Activated T-helper 2 cell treated with anti-CD3 and anti-CD28 coated beads, Interferon-gamma antibody, Interleukin-2, Interleukin-4, amounts not matched to agents 10 μg/mL and 5 μg/mL and 100 μg/mL, durations not matched to agents 14 hours and 24 hours and 36 hours (primary cell): ENCODE measurements around the gene PLA2G15. TPM values are rescaled to one million over a fixed set of nuclear protein-coding genes. Genes with fewer than 3 reads are reported as not detected.

ENCODE experiments used
- DNase-seq: peaks from one replicate; pipeline ENCODE4 v3.0.0; 2021; ENCODE audit warnings: low spot score
- H3K27ac Mint-ChIP-seq: one replicate; pipeline ENCODE4 v1.8.0; 2021; ENCODE audit warnings: mixed read lengths
- H3K27me3 Mint-ChIP-seq: one replicate; pipeline ENCODE4 v1.8.0; 2021; ENCODE audit warnings: low read depth, mixed read lengths
- H3K36me3 Mint-ChIP-seq: one replicate; pipeline ENCODE4 v1.8.0; 2021; ENCODE audit warnings: low read depth, mixed read lengths
- H3K4me1 Mint-ChIP-seq: one replicate; pipeline ENCODE4 v1.8.0; 2021; ENCODE audit warnings: low read depth, mixed read lengths
- H3K4me3 Mint-ChIP-seq: one replicate; pipeline ENCODE4 v1.8.0; 2021; ENCODE audit warnings: low read depth, mild to moderate bottlenecking, moderate library complexity, mixed read lengths
- H3K9me3 Mint-ChIP-seq: one replicate; pipeline ENCODE4 v1.8.0; 2021; ENCODE audit warnings: mixed read lengths
- intact Hi-C: fragments of 100-400 bp; cut with micrococcal nuclease; formaldehyde crosslinking; loops from one replicate; pipeline ENCODE4 v1.15.1; 2023
- total RNA-seq: library from RNA; stranded (reverse); gene quantifications from 2 replicates; pipeline ENCODE4 v1.2.3, GENCODE V29; 2022

The PLA2G15 gene
- total RNA-seq, 1 donor from 2014 or later: 9.0 TPM

DNA sequence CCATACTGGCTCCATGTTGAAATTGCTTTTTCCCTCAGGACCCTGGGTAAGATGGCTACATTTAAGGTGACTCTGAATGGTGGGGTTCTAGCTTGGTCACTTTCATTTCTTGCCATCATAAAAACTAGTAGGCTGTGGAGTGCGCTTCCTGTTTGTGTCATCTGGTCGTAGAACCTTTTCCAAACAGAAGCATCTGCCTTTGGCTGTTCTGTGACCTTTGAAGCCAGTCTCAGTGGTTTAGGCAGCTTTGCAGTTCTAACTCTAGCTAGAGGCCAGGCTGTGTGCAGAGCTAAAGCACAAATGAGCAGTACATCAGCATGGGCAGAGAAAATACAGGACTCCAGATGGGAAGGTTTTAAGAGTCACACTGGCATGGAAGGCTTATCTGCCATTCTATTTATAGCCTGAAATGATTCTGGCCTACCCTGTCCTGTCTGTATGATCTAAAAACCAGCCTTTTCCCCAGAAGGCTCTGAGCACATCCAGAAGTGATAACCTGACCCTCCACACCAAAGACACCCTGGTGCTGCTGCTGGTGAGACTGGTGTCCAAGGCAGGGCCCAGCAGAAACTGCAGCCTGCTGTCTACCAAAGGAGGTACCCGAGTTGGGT, 17.9 kb upstream of the PLA2G15 start:
- DNase-seq: no peak
- intact Hi-C loops: loop anchor here (1.0 kb wide), 1 partner anchor 133 kb away; no protein-coding TSS in a partner anchor
- Mint-ChIP-seq H3K36me3 (peaks cover 45% of the 10 kb centered on the region), H3K4me1 (peaks cover 39% of the 10 kb centered on the region), H3K4me3 (peak overlapping the region; percentile 22), H3K27me3 (no peaks in the 10 kb centered on the region), H3K9me3 (no peaks in the 10 kb centered on the region), H3K27ac (peak overlapping the region; percentile 85)

DNA sequence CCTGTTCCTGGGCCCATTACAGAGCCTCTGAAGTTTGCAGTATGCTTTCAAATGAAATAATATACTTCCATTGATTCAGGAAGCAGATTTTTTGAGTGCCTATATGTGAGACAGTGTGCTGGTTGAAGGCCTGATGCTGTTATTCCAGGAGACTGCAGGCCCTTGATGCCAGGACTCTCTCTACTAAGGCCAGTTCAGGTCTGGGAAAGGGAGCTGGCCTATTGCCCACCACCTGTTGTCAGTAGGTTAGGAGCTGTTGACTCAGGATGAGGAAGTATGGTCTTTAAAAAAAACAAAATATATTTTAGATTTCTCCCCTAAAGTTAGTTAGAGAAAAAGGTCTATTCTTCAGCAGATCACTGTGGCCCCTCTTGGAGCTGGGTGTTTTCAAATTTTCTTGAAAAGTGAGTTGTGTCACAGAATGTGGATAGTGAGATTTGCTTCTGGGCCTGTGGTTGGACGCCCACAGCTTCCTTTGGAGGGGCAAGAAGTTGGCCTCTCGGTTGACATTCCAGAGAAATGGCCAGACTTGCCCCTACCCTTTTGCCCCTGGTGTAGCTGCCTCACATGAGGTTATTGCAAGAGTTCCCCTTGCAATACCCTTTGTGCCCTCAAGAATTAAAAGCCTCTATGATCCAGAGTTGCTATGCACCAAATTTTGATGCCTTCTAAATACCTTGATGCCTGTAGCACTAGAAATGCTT, 17.2 kb upstream of the PLA2G15 start:
- H3K27ac Mint-ChIP-seq: peak overlapping the region; percentile 85
- no peaks in the 10 kb centered on the region for H3K9me3 Mint-ChIP-seq
- intact Hi-C loops: loop anchor here (1.0 kb wide), 1 partner anchor 134 kb away; no protein-coding TSS in a partner anchor
- DNase-seq: no peak
- H3K27me3 Mint-ChIP-seq: no peaks in the 10 kb centered on the region
- peaks cover 39% of the 10 kb centered on the region for H3K36me3 Mint-ChIP-seq
- H3K4me1 Mint-ChIP-seq: peaks cover 43% of the 10 kb centered on the region
- H3K4me3 Mint-ChIP-seq: no peak overlapping the region

DNA sequence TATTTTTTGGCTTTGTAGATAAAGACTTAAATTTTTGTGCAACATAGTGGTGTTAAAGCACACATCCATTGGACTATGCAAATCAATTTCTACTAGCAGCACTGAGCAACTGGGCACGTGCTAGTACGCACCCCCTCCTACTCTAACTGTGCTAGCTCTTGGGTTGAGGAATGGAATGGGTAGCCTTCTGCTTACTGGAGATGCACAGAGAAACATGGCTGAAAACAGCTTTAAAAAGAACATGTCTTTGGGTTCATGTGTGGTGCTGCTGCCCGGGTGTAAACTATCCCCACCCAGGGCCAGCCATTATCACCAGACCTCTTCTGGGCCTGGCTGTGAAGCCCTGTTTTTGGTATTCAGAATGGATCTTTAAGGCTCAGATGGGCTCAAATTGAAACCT, 16.5 kb upstream of the PLA2G15 start:
- intact Hi-C loops: no loop called here
- Mint-ChIP-seq H3K4me1 (peaks cover 46% of the 10 kb centered on the region), H3K4me3 (no peak overlapping the region), H3K36me3 (peaks cover 39% of the 10 kb centered on the region), H3K27me3 (no peaks in the 10 kb centered on the region), H3K9me3 (no peaks in the 10 kb centered on the region), H3K27ac (no peak overlapping the region)
- DNase-seq: no peak

DNA sequence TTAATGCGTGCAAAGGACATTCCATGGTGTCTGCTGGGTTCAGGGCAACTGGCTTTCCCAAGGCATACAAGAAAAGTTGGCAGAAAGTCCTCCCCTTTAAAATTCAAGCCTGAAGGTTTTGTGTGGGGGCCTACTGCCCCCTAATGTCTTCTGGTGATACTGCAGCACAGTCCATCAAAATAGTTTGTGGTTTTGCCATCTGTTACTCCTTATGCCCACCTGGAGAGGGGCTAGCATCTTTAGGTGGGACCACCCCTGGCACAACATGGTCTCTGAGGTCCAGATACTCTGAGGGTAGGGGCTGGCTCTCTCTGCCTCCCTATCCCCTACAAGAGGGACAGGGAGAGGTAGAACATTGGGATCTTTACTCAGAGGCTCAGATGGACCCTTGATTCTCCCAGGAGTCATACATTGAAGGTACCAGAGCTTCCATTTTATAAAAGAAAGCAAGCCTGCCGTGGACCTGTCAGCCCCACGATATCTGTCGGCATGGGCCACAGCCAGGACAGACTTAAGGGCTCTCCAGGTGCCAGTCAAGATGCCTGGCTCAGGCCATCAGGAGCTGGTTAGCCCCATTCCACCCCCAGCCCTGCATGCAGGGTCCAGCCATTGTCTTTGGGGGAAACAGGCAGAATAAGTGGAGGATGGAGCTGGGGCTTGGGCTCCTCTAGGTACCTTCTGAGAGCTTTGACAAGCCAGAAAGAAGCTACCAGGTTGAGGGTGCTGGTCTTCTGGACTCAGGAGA, 15.6 kb upstream of the PLA2G15 start:
- intact Hi-C loops: no loop called here
- Mint-ChIP-seq H3K4me3 (no peak overlapping the region), H3K27me3 (no peaks in the 10 kb centered on the region), H3K9me3 (no peaks in the 10 kb centered on the region), H3K36me3 (peaks cover 39% of the 10 kb centered on the region), H3K4me1 (peaks cover 47% of the 10 kb centered on the region), H3K27ac (peak overlapping the region; percentile 64)
- DNase-seq: no peak

DNA sequence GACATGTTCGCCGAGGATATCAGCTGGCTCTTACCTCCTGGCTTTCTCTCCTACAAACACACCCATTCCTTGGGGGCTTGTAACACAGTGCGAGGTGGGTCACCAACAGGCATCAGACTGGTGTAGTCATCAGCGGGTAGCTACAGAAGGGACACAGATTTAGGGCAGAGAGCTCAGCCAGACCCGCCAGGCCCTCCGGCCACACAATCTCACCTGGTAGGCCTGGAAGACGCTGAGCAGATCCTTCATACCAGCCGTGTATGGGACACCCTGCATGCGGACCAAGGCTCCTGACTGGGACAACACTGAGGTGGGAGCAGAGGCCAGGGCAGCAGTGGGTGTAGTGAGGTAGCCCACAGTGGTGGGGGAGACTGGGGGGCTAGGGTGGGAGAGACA, 15.0 kb upstream of the PLA2G15 start:
- H3K4me3 Mint-ChIP-seq: no peak overlapping the region
- H3K9me3 Mint-ChIP-seq: no peaks in the 10 kb centered on the region
- no peaks in the 10 kb centered on the region for H3K27me3 Mint-ChIP-seq
- intact Hi-C loops: no loop called here
- no peak overlapping the region for H3K27ac Mint-ChIP-seq
- peaks cover 37% of the 10 kb centered on the region for H3K36me3 Mint-ChIP-seq
- no peak for DNase-seq
- H3K4me1 Mint-ChIP-seq: peaks cover 49% of the 10 kb centered on the region

DNA sequence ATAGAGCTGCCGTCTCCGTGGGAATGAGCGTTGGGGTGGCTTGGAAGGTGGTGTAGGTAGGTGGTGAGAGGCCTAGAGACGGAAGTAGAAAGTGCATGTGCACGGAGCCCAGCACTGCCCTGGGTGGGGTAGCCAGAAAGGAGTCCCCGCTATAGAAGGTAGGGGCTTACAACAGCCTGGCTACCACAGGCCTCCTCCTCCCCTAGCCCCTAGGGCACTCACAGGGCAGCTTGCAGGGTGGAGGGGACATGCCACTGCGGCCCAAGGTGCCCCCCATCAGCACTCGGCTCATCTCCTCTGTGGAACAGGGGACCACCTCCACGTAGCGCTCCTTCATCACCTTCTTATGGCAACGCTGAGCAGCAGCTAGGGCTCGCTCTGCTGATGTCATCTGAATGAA, 14.2 kb upstream of the PLA2G15 start:
- peaks cover 41% of the 10 kb centered on the region for H3K4me1 Mint-ChIP-seq
- H3K27ac Mint-ChIP-seq: no peak overlapping the region
- DNase-seq: no peak
- H3K36me3 Mint-ChIP-seq: peaks cover 30% of the 10 kb centered on the region
- intact Hi-C loops: no loop called here
- H3K9me3 Mint-ChIP-seq: no peaks in the 10 kb centered on the region
- H3K27me3 Mint-ChIP-seq: no peaks in the 10 kb centered on the region
- no peak overlapping the region for H3K4me3 Mint-ChIP-seq

DNA sequence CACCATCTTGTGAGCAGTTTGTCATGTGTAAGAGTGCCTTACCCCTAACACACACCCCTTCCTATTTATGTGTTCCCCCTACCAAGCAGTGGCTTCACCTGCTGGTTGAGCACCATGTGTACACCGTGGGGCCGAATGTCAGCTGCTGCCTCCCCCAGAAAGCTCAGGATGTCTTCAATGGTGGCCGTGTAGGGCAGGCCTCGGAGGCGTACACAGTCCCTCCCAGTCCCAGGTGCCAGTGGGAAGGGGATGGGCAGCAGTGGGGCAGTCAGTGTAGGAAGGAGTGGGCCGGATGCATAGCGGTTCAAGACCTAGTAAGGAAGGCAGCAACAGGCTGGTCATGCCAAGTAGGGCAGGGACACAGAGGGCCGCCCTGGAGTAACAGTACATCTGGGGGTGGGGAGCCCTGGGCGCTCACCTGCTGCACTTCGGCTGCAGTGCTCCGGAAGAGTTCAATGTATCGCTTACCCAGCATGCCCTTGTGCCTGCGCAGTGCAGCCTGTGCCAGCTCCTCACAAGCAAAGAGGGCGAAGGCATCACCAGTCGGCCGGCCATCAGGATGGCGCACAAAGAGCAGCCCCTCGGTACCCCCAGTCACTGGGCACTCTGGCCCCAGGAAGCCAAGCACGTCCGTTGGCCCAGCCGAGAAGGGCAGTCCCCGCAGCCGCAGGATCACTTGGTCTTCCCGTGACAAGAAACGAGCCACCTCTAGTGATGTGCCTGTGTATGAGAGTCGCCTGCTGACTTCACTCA, 13.6 kb upstream of the PLA2G15 start:
- peaks cover 28% of the 10 kb centered on the region for H3K36me3 Mint-ChIP-seq
- no peak for DNase-seq
- peak overlapping the region; percentile 33 for H3K27ac Mint-ChIP-seq
- H3K4me1 Mint-ChIP-seq: peaks cover 42% of the 10 kb centered on the region
- intact Hi-C loops: no loop called here
- H3K27me3 Mint-ChIP-seq: no peaks in the 10 kb centered on the region
- H3K9me3 Mint-ChIP-seq: no peaks in the 10 kb centered on the region
- H3K4me3 Mint-ChIP-seq: no peak overlapping the region

DNA sequence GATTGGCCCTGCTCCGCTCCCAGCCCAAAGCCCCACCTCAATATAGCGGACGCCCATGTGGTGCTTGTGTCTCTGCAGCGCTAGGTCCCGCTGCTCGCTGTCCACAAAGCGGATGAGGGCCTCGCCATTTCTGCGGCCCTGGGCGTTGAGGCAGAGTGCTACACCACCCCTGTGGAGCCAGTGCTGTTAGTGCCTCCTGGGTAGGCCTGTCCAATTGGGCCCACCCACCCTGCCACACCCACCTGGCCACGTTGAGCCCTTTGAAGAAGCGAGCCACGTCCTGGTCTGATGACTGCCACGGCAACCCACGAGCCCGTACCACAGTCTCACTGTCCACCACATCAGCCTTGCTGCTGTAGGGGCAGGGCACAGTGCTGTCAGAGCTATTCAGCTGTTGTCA, 12.8 kb upstream of the PLA2G15 start:
- Mint-ChIP-seq H3K4me3 (no peak overlapping the region), H3K27me3 (no peaks in the 10 kb centered on the region), H3K4me1 (peaks cover 40% of the 10 kb centered on the region), H3K9me3 (no peaks in the 10 kb centered on the region), H3K36me3 (peaks cover 23% of the 10 kb centered on the region), H3K27ac (peak overlapping the region; percentile 55)
- intact Hi-C loops: no loop called here
- DNase-seq: no peak

DNA sequence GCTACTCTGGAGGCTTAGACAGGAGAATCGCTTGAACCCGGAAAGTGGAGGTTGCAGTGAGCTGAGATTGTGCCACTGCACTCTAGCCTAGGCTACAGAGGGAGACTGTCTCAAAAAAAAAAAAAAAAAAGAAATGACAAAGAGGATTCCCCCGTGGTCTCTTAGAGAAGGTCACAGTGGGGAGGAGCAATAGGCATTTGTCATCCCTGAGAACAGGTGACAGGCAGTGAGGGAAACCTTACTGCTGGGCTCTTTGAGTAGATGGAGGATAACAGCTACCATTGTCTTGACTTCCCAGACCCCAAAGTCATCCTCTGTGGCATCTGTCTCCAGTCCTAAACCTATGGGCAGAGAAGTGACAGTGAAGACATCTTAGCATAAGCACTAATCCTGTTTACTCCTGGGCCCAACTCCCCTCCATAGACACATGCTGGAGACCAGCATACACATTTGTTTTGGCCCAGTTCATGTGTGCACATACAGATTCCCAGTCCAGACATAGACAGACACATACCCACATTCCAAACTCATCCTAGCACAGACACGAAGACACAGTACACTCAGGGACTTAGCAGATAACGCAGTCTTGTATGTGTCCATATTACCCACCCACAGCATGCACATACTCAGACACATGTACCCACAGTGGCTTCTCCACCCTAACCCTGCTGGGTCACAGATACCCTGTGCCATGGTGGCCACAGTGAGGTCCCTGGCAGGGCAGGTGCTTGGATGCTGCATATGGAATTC, 11.9 kb upstream of the PLA2G15 start:
- intact Hi-C loops: no loop called here
- Mint-ChIP-seq H3K9me3 (no peaks in the 10 kb centered on the region), H3K4me1 (peaks cover 34% of the 10 kb centered on the region), H3K27ac (no peak overlapping the region), H3K36me3 (peaks cover 15% of the 10 kb centered on the region), H3K4me3 (no peak overlapping the region), H3K27me3 (no peaks in the 10 kb centered on the region)
- DNase-seq: no peak

DNA sequence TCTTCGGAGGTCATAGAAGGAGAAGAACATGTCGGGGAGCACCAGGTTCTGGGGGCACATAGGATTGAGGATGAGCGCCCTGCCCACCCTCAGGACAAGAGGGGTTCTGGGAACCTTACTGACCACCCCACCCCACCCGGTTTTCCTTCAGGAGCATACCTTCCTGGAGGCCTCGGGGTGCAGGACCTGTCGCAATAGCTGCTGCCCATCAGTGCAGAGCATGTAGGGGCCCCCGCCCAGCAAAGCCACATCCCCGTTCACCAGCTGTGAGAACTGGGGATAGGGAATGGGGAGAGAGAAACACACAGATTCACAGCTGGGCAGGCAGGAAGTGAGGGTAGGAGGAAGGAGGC, 11.4 kb upstream of the PLA2G15 start:
- intact Hi-C loops: no loop called here
- Mint-ChIP-seq H3K27me3 (no peaks in the 10 kb centered on the region), H3K9me3 (no peaks in the 10 kb centered on the region), H3K36me3 (peaks cover 12% of the 10 kb centered on the region), H3K4me3 (no peak overlapping the region), H3K4me1 (peaks cover 32% of the 10 kb centered on the region), H3K27ac (no peak overlapping the region)
- no peak for DNase-seq

DNA sequence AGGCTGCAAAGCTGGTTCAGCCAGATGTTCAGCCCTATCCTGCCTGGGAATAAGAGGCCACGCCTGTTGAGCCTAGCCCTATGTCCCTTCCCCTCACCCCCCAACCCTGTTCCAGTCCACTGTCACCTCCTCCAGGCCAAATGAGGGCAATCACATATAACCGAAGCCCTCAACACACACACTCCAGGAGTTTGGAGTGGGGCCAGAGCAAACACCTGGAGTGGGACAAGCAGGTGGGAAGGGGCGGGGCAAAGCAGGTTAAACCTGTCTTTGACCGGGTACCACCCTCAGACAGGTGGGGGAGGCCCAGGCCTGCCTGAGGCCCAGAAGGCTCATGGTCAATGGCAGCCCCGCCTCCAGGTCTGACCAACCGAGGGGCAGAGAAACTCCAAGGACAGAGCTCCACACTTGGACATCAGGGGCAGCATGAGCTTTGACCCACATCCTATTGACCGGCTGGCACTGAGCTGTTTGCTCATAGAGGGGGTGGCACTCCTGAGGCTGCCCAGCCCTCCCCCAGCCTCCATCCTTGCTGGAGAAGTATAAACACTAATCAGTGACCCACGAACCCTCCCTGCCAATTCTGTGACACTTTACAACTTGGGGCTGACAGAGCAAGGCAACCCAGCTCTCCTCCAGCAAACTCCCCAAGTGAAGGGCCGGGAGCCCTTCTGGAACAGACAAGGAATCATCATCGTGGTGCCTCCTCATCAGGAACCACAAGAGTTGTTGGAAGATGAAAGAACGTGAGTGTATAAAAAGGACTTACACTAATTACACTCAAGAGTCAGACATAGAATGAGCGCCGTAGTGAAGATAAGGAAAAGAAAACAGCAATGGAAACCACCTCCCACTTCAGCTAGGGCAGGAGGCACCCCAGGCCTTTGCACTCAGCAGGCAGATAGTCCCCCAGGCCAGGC, 10.7 kb upstream of the PLA2G15 start:
- no peak for DNase-seq
- no peak overlapping the region for H3K4me3 Mint-ChIP-seq
- no peaks in the 10 kb centered on the region for H3K9me3 Mint-ChIP-seq
- H3K27me3 Mint-ChIP-seq: no peaks in the 10 kb centered on the region
- peak overlapping the region; percentile 68 for H3K27ac Mint-ChIP-seq
- intact Hi-C loops: loop anchor here (5.0 kb wide), 1 partner anchor 213 kb away; the partner anchor contains the start of gene SMPD3
- peaks cover 28% of the 10 kb centered on the region for H3K4me1 Mint-ChIP-seq
- H3K36me3 Mint-ChIP-seq: peaks cover 6% of the 10 kb centered on the region
